ENCODE results near the gene RGS6.
"Not testable (repeated sequence)": the region's sequence is repeated elsewhere in the genome, so short reads cannot be mapped to it uniquely, and the experiment has no call there.

RGS6 gene

DNA sequence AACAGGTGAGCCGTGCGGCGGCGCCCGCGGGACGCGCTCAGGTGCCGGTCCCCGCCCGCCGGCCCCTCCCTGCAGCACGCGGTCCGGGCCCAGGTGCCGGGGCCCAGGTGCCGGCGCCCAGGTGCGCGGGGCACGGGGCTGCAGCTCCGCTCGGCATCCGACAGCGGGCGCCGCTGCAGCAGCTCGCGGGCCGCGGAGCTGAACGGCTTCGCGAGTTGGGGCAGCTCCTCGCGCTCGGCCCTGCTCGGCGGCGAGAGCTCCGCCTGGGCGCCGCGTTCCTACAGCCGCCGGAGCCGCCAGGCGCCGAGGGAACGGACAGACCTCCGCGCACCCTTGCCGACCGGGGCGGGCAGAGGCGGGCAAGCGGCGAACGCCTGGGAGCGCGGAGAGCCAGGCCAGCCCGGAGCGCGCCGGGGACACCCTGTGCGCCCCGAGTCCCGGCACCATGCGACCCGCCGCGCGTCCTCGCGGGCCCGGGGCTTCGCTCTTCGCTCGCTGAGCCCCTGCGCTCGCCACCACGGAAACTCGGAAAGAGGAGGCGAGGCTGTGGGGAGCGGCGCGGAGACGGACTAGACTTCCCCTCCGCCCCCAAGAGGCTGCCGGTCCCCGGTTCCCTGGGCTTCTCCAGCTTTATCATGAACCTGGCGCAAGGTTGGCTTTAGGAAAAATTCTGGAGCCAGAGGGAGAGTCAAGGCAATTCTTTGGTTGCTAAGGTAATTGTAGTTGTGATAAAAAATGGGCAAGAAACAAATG, at the start of gene RGS6:
RGS6 (plus strand) TSS at position 201 of the 753 bp plus-strand sequence.
- no peak within 1 kb of the TSS for H3K4me3 ChIP-seq (ENCODE audit: low read depth, low read length, poor library complexity, severe bottlenecking)
- TF ChIP-seq EZH2 (IDR thresholded peaks at IDR 0.05; ENCODE audit: borderline replicate concordance, low read length) (no peak), CTCF (IDR thresholded peaks at IDR 0.05; ENCODE audit: low read length) (no peak)
- H3K9me3 ChIP-seq (ENCODE audit: low read length), result no peaks in the 10 kb centered on the region
- H4K20me1 ChIP-seq (ENCODE audit: insufficient read depth, low read length), result no peaks in the 10 kb centered on the region
- no peaks in the 10 kb centered on the region for H3K9me2 ChIP-seq (ENCODE audit: low read depth, low read length)
- H3K79me2 ChIP-seq (ENCODE audit: insufficient read depth, low read length), result no peaks in the 10 kb centered on the region
- no peak within 1 kb of the TSS for H3K4me2 ChIP-seq (ENCODE audit: low read length)
- no peak within 1 kb of the TSS for H2AFZ ChIP-seq (ENCODE audit: low read length)
- no peak within 1 kb of the TSS for H3K9ac ChIP-seq (ENCODE audit: low read length)
- H3F3A ChIP-seq (ENCODE audit: insufficient read depth, low read length), result no peaks in the 10 kb centered on the region
- H3K27me3 ChIP-seq (ENCODE audit: insufficient read depth, low read length), result no peaks in the 10 kb centered on the region
- no peaks in the 10 kb centered on the region for H3K4me1 ChIP-seq (ENCODE audit: insufficient read depth, low read length, severe bottlenecking)
- no peaks in the 10 kb centered on the region for H3K36me3 ChIP-seq (ENCODE audit: insufficient read depth, low read length)
- H3K27ac ChIP-seq (ENCODE audit: low read depth, low read length, poor library complexity, severe bottlenecking), result no peak within 1 kb of the TSS

DNA sequence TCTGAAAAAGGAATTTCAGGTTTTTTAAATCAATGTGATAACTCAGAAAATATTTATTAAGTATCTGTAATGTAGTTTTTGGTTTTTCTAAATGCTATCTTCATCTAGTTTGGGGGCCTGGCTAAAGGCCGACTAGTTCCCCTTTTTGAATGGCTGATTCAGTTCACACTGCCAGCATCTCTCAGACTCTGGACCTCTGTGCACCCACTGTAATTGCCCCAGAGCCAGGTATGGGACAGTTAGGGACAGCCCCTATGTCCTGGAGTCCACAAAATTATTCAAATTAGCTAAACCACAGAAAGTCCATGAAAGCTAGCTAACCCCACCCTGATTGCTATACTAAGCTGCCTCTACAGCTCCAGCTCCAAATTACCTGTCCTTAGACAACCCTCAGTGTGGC, 49.1 kb upstream of the RGS6 start:
- no peak overlapping the region for H2AFZ ChIP-seq (ENCODE audit: low read length)
- H3K27ac ChIP-seq (ENCODE audit: low read depth, low read length, poor library complexity, severe bottlenecking), result no peak overlapping the region
- H3K9me3 ChIP-seq (ENCODE audit: low read length), result no peaks in the 10 kb centered on the region
- no peaks in the 10 kb centered on the region for H3K36me3 ChIP-seq (ENCODE audit: insufficient read depth, low read length)
- H3K9me2 ChIP-seq (ENCODE audit: low read depth, low read length), result no peaks in the 10 kb centered on the region
- no peak for TF ChIP-seq CTCF (IDR thresholded peaks at IDR 0.05; ENCODE audit: low read length)
- no peak for TF ChIP-seq EZH2 (IDR thresholded peaks at IDR 0.05; ENCODE audit: borderline replicate concordance, low read length)
- no peaks in the 10 kb centered on the region for H4K20me1 ChIP-seq (ENCODE audit: insufficient read depth, low read length)
- no peak overlapping the region for H3K4me3 ChIP-seq (ENCODE audit: low read depth, low read length, poor library complexity, severe bottlenecking)
- H3K27me3 ChIP-seq (ENCODE audit: insufficient read depth, low read length), result no peaks in the 10 kb centered on the region
- no peak overlapping the region for H3K9ac ChIP-seq (ENCODE audit: low read length)
- H3K79me2 ChIP-seq (ENCODE audit: insufficient read depth, low read length), result no peaks in the 10 kb centered on the region
- H3K4me1 ChIP-seq (ENCODE audit: insufficient read depth, low read length, severe bottlenecking), result no peaks in the 10 kb centered on the region
- no peaks in the 10 kb centered on the region for H3F3A ChIP-seq (ENCODE audit: insufficient read depth, low read length)
- no peak overlapping the region for H3K4me2 ChIP-seq (ENCODE audit: low read length)

DNA sequence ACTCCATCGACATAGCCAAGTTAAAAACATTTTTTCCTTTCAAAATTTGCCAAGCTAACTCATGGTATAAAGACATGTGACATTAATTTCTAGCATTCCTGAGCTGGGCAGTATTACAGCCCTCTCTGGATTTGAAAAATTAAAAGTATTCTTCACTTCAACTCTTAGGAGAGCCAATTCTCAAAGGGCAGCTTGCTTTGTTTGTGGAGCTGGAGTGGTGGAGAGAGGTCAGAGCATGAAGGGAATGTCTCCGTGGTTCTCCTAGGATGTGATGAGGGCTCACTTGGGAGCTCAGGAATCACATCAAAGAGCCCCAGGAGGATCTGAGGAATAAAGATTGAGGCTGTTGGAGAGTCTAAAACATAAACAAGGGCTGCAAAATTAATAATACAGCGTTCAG, 46.9 kb upstream of the RGS6 start:
- Histone ChIP-seq H3K79me2 (ENCODE audit: insufficient read depth, low read length) (no peaks in the 10 kb centered on the region), H3K36me3 (ENCODE audit: insufficient read depth, low read length) (no peaks in the 10 kb centered on the region), H3K27ac (ENCODE audit: low read depth, low read length, poor library complexity, severe bottlenecking) (no peak overlapping the region), H3K9me3 (ENCODE audit: low read length) (no peaks in the 10 kb centered on the region), H3F3A (ENCODE audit: insufficient read depth, low read length) (no peaks in the 10 kb centered on the region), H4K20me1 (ENCODE audit: insufficient read depth, low read length) (no peaks in the 10 kb centered on the region), H2AFZ (ENCODE audit: low read length) (no peak overlapping the region), H3K9me2 (ENCODE audit: low read depth, low read length) (no peaks in the 10 kb centered on the region), H3K4me3 (ENCODE audit: low read depth, low read length, poor library complexity, severe bottlenecking) (no peak overlapping the region), H3K9ac (ENCODE audit: low read length) (no peak overlapping the region), H3K4me2 (ENCODE audit: low read length) (no peak overlapping the region), H3K4me1 (ENCODE audit: insufficient read depth, low read length, severe bottlenecking) (no peaks in the 10 kb centered on the region), H3K27me3 (ENCODE audit: insufficient read depth, low read length) (no peaks in the 10 kb centered on the region)
- TF ChIP-seq EZH2 (IDR thresholded peaks at IDR 0.05; ENCODE audit: borderline replicate concordance, low read length) (no peak), CTCF (IDR thresholded peaks at IDR 0.05; ENCODE audit: low read length) (no peak)

GRCh38 chr14:71887802-71888201, 44.4 kb upstream of the RGS6 start:
- H3K4me2 ChIP-seq (ENCODE audit: low read length); H3K27ac ChIP-seq (ENCODE audit: low read depth, low read length, poor library complexity, severe bottlenecking); H4K20me1 ChIP-seq (ENCODE audit: insufficient read depth, low read length); H3K9ac ChIP-seq (ENCODE audit: low read length); H3F3A ChIP-seq (ENCODE audit: insufficient read depth, low read length); H3K4me3 ChIP-seq (ENCODE audit: low read depth, low read length, poor library complexity, severe bottlenecking); H3K9me3 ChIP-seq (ENCODE audit: low read length); H3K27me3 ChIP-seq (ENCODE audit: insufficient read depth, low read length); H3K79me2 ChIP-seq (ENCODE audit: insufficient read depth, low read length); H2AFZ ChIP-seq (ENCODE audit: low read length); H3K36me3 ChIP-seq (ENCODE audit: insufficient read depth, low read length); H3K4me1 ChIP-seq (ENCODE audit: insufficient read depth, low read length, severe bottlenecking); H3K9me2 ChIP-seq (ENCODE audit: low read depth, low read length): not testable (repeated sequence)

Measured in OCI-LY1 (cell line).